SH-SY5Y (cell line): Measurements from ENCODE around the gene ERBB2.

Experiments
- GATA2 ChIP-seq: IDR thresholded peaks from 2 replicates; pipeline ENCODE4 v1.6.1; 2011; ENCODE audit warnings: mild to moderate bottlenecking, low read depth, low read length
- GATA3 ChIP-seq: IDR thresholded peaks from 2 replicates; pipeline ENCODE4 v1.6.1; 2011; ENCODE audit warnings: low read depth, mild to moderate bottlenecking, low read length, moderate library complexity

ERBB2 gene

GRCh38 chr17:39732586-39732985 is 32.7 kb downstream of the ERBB2 start:
- TF ChIP-seq GATA2: no peak
- TF ChIP-seq GATA3: no peak

GRCh38 chr17:39735882-39736281 is 36.0 kb downstream of the ERBB2 start:
- TF ChIP-seq GATA3: no peak
- TF ChIP-seq GATA2: no peak

- TF ChIP-seq GATA3 (no peak), GATA2 (no peak)
Observed at GRCh38 chr17:39736319-39737165, 36.7 kb downstream of the ERBB2 start.

- no peak for TF ChIP-seq GATA2
- no peak for TF ChIP-seq GATA3
Observed at GRCh38 chr17:39737206-39737759, 37.4 kb downstream of the ERBB2 start.

- TF ChIP-seq GATA2 (no peak), GATA3 (no peak)
Observed at GRCh38 chr17:39737760-39738567, 38.1 kb downstream of the ERBB2 start, which contains the start of gene GRB7. GRB7 (plus strand) TSS chr17:39737938; CDS start chr17:39742302, 4,364 bp downstream.

GRCh38 chr17:39738568-39738901 is 38.7 kb downstream of the ERBB2 start:
- TF ChIP-seq GATA3: no peak
- no peak for TF ChIP-seq GATA2

GRCh38 chr17:39738983-39739884 is 39.4 kb downstream of the ERBB2 start:
- TF ChIP-seq GATA3 (no peak), GATA2 (no peak)

- TF ChIP-seq GATA3 (no peak), GATA2 (no peak)
Observed at GRCh38 chr17:39739885-39740356, 40.1 kb downstream of the ERBB2 start.

GRCh38 chr17:39740357-39741111 is 40.7 kb downstream of the ERBB2 start:
- TF ChIP-seq GATA3: no peak
- TF ChIP-seq GATA2: no peak

- TF ChIP-seq GATA3 (no peak), GATA2 (no peak)
Observed at GRCh38 chr17:39742126-39742855, 42.4 kb downstream of the ERBB2 start.

GRCh38 chr17:39742856-39743436 is 43.1 kb downstream of the ERBB2 start:
- TF ChIP-seq GATA2 (no peak), GATA3 (no peak)
